Right lobe of liver (tissue), 4 donors: ENCODE results near the gene HK1.

Experiments
- CTCF ChIP-seq, 4 donors: fragments of 200-600 bp in 3 of 4; fragments of 450-650 bp in 1 of 4; IDR thresholded peaks; one replicate each; pipeline versions ENCODE4 v1.5.1 to v1.8.0; 2016 to 2022; ENCODE audit warnings: antibody characterized with exemption in 4 of 4, mild to moderate bottlenecking in 2 of 4
- POLR2A ChIP-seq: fragments of 450-650 bp; IDR thresholded peaks from one replicate; pipeline ENCODE4 v1.6.1; 2017; ENCODE audit warnings: antibody characterized with exemption, mild to moderate bottlenecking
- donor health status: DM: no; HTN: no; CAD: no.
- donor health status: DM: no; HTN: no; CAD: no.
- donor health status: DM: no; HTN: yes; CAD: no.

GRCh38 chr10:69402386-69402785, 124.1 kb downstream of the HK1 start:
- TF ChIP-seq CTCF (IDR thresholded peaks at IDR 0.05) (no peak), POLR2A (no peak)
